CD14-positive monocyte (primary cell): Measurements from ENCODE around the gene FKBP10. TPM values are rescaled to one million over a fixed set of nuclear protein-coding genes. Genes with fewer than 3 reads are reported as not detected.

Source experiments
- DNase-seq, 3 donors: peaks; one replicate each; pipeline ENCODE4 v3.0.0-alpha.2; 2011 to 2022
- H2AFZ ChIP-seq: 2 replicates; pipeline ENCODE4 v1.6.0; 2012; ENCODE audit warnings: mild to moderate bottlenecking, low read depth, low read length, inconsistent platforms; ENCODE audit not compliant: insufficient read depth, poor library complexity, severe bottlenecking
- H3K27ac ChIP-seq, 2 donors: 1 replicate in 1 of 2; 2 replicates in 1 of 2; pipeline ENCODE4 v1.5.1; 2012 to 2013; ENCODE audit warnings: low read length in 2 of 2, control low read depth in 1 of 2, inconsistent platforms in 1 of 2, low read depth in 1 of 2, mild to moderate bottlenecking in 1 of 2
- H3K27me3 ChIP-seq, 2 donors: one replicate each; pipeline versions ENCODE4 v1.6.0 to v1.6.1; 2011 to 2013; ENCODE audit warnings: low read length in 2 of 2; ENCODE audit not compliant: control insufficient read depth in 2 of 2, insufficient read depth in 2 of 2
- H3K36me3 ChIP-seq, 2 donors: replicated peaks in 1 of 2; 1 replicate in 1 of 2; 2 replicates in 1 of 2; pipeline versions ENCODE4 v1.5.1 to v1.6.1; 2012 to 2013; ENCODE audit warnings: low read length in 2 of 2, control low read depth in 1 of 2, inconsistent platforms in 1 of 2, mild to moderate bottlenecking in 1 of 2; ENCODE audit not compliant: insufficient read depth in 2 of 2, control insufficient read depth in 1 of 2
- H3K4me1 ChIP-seq, 2 donors: 1 replicate in 1 of 2; 2 replicates in 1 of 2; pipeline versions ENCODE4 v1.5.1 to v1.6.1; 2012 to 2013; ENCODE audit warnings: low read length in 2 of 2, control low read depth in 1 of 2, inconsistent platforms in 1 of 2, mild to moderate bottlenecking in 1 of 2, moderate library complexity in 1 of 2; ENCODE audit not compliant: insufficient read depth in 2 of 2, control insufficient read depth in 1 of 2
- H3K4me2 ChIP-seq: replicated peaks from 2 replicates; pipeline ENCODE3; 2012; ENCODE audit warnings: low read length, moderate library complexity, mild to moderate bottlenecking; ENCODE audit not compliant: poor library complexity, severe bottlenecking; ENCODE audit errors: extremely low read depth
- H3K4me3 ChIP-seq, 3 experiments: fragments of 200-600 bp in 1 of 3; sonication (generic) in 1 of 3; replicated peaks in 1 of 3; 1 replicate in 2 of 3; 2 replicates in 1 of 3; pipeline ENCODE4 v1.5.1; 2011 to 2013; ENCODE audit warnings: low read length in 3 of 3, mild to moderate bottlenecking in 3 of 3, control low read depth in 2 of 3, low read depth in 2 of 3, inconsistent platforms in 1 of 3, moderate library complexity in 1 of 3
- H3K79me2 ChIP-seq: 2 replicates; pipeline ENCODE4 v1.6.0; 2012; ENCODE audit warnings: mild to moderate bottlenecking, control low read depth, inconsistent platforms, low read length, moderate library complexity; ENCODE audit not compliant: insufficient read depth
- H3K9ac ChIP-seq: 2 replicates; pipeline ENCODE4 v1.6.0; 2017; ENCODE audit warnings: low read length, mild to moderate bottlenecking; ENCODE audit not compliant: insufficient read depth, poor library complexity, severe bottlenecking
- H3K9me3 ChIP-seq, 2 donors: replicated peaks in 1 of 2; 1 replicate in 1 of 2; 2 replicates in 1 of 2; pipeline versions ENCODE4 v1.5.1 to v1.6.1; 2012 to 2013; ENCODE audit warnings: low read length in 2 of 2, control low read depth in 1 of 2; ENCODE audit not compliant: control insufficient read depth in 1 of 2, insufficient read depth in 1 of 2
- H4K20me1 ChIP-seq: 2 replicates; pipeline ENCODE4 v1.6.0; 2012; ENCODE audit warnings: mild to moderate bottlenecking, low read length, control low read depth, moderate library complexity; ENCODE audit not compliant: insufficient read depth
- H3K27ac Mint-ChIP-seq, 7 donors: one replicate each; pipeline ENCODE4 v1.8.0; 2020; ENCODE audit warnings: mild to moderate bottlenecking in 7 of 7, mixed read lengths in 7 of 7, moderate library complexity in 6 of 7, inconsistent platforms in 2 of 7
- H3K27me3 Mint-ChIP-seq, 3 donors: one replicate each; pipeline ENCODE4 v1.8.0; 2021 to 2022; ENCODE audit warnings: low read depth in 3 of 3, mild to moderate bottlenecking in 3 of 3, mixed read lengths in 3 of 3, moderate library complexity in 3 of 3, inconsistent platforms in 1 of 3
- H3K36me3 Mint-ChIP-seq, 2 donors: one replicate each; pipeline ENCODE4 v1.8.0; 2020; ENCODE audit warnings: mixed read lengths in 2 of 2, inconsistent platforms in 1 of 2, mild to moderate bottlenecking in 1 of 2
- H3K4me1 Mint-ChIP-seq: one replicate; pipeline ENCODE4 v1.8.0; 2020; ENCODE audit warnings: mild to moderate bottlenecking, mixed read lengths
- H3K4me3 Mint-ChIP-seq, 2 donors: one replicate each; pipeline ENCODE4 v1.8.0; 2020; ENCODE audit warnings: mild to moderate bottlenecking in 2 of 2, mixed read lengths in 2 of 2, moderate library complexity in 1 of 2
- H3K9me3 Mint-ChIP-seq, 7 donors: one replicate each; pipeline ENCODE4 v1.8.0; 2020 to 2022; ENCODE audit warnings: mixed read lengths in 7 of 7, mild to moderate bottlenecking in 6 of 7, moderate library complexity in 6 of 7, inconsistent platforms in 2 of 7
- CTCF ChIP-seq: fragments of 200-600 bp; IDR thresholded peaks from one replicate; pipeline ENCODE4 v1.8.0; 2022; ENCODE audit warnings: antibody characterized with exemption, mild to moderate bottlenecking
- WGBS: methylation state at CpG from one replicate; pipeline ENCODE4 v1.1.5; 2013; ENCODE audit warnings: missing lambda C conversion rate; ENCODE audit not compliant: insufficient coverage; 5-methylcytosine and 5-hydroxymethylcytosine counted together
- intact Hi-C, 2 donors: fragments of 100-400 bp; cut with micrococcal nuclease; formaldehyde crosslinking; loops; one replicate each; pipeline versions ENCODE4 v1.15.0 to v1.15.1; 2023
- polyA plus RNA-seq, 3 donors: library from polyadenylated mRNA; depleted of rRNA in 1 of 3; unstranded in 2 of 3; stranded (reverse) in 1 of 3; fragments of 300-500 nt in 2 of 3; fragments of >200 nt in 1 of 3; fragmentation: Illumina TruSeq in 2 of 3; gene quantifications; 1 replicate in 2 of 3; 2 replicates in 1 of 3; pipeline ENCODE4 v1.2.3, GENCODE V29; 2012 to 2021

Gene FKBP10
- polyA plus RNA-seq, 3 donors = not detected

DNA sequence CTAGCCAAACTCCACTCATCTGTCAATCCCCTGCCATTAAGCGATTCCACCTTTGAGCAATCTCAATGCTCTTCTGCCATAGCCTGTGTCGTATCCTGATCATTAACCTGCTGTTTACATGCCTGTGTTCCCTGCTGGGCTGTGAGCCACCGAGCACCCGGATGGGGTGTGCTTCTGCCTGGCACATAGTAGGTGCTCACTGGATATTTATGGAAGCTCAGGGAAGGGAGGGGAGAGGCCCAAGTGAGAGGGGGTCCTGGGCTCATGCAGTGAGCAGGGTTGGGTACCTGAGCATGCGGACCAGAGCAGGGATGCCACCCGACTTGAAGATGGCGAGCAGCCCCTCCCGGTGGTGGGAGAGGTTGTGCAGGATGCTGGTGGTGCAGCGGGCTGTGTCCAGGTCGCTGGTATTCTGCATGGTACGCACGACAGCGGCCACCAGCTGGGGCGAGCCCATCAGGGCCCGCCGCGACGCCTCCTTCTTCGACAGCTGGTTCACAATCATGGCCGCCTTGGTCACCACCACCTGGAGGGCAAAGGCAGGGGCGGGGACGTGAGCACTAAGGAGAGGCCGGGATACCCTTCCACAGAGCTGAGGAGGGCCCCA is 44.0 kb upstream of the FKBP10 start:
- Histone ChIP-seq H2AFZ (no peak overlapping the region), H3K4me1 (no peaks in the 10 kb centered on the region), H3K27ac (no peak overlapping the region), H3K4me2 (no peak overlapping the region), H3K36me3 (peaks cover 45 to 87% of the 10 kb centered on the region in 2 donors), H3K27me3 (no peaks in the 10 kb centered on the region), H3K79me2 (no peaks in the 10 kb centered on the region), H3K4me3 (no peak overlapping the region), H4K20me1 (peaks cover 11% of the 10 kb centered on the region), H3K9me3 (no peaks in the 10 kb centered on the region), H3K9ac (no peak overlapping the region)
- intact Hi-C loops = no loop called here
- Mint-ChIP-seq H3K27me3 (peaks cover 0 to 6% (median 4%) of the 10 kb centered on the region in 3 donors), H3K27ac (no peak overlapping the region), H3K4me3 (no peak overlapping the region), H3K36me3 (peaks cover 21 to 32% of the 10 kb centered on the region in 2 donors), H3K4me1 (no peaks in the 10 kb centered on the region), H3K9me3 (peaks cover 0 to 2% (median 0%) of the 10 kb centered on the region in 7 donors)
- DNase-seq = no peak
- 98% methylated on average over 21 of the region's 23 CpGs for WGBS
- no peak for TF ChIP-seq CTCF

DNA sequence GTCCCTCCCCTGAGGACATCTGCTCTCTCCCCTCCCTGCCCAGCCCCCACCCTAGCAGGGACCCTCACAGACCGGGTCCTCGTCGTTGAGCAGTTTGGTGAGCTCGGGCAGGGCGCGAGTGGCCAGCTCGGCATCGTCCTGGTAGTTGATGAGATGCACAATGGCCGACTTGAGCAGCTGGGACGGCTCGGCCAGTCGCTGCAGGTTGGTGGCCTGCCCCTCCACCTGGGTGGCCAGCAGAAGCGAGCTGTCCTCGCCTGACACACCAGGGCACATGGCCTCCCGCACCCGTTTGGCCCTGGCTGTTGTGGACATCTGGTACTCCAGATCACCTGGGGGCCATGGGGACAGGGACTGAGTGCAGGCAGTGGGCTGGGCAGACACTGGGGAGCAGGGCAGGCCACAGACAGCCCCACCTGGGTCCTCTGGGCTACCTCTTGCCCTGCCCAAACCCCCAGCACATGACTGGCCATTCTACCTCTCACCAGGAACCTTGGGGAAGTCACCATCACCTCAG is 43.4 kb upstream of the FKBP10 start:
- WGBS = 95% methylated on average over 16 of the region's 16 CpGs
- H3K27ac Mint-ChIP-seq = no peak overlapping the region

More for the DNA sequence above, 43.4 kb upstream of the FKBP10 start:
- Histone ChIP-seq H3K27me3 (no peaks in the 10 kb centered on the region), H3K4me3 (no peak overlapping the region), H3K27ac (no peak overlapping the region), H3K4me1 (no peaks in the 10 kb centered on the region), H3K4me2 (no peak overlapping the region), H3K79me2 (no peaks in the 10 kb centered on the region), H3K36me3 (peaks cover 41 to 83% of the 10 kb centered on the region in 2 donors), H2AFZ (no peak overlapping the region), H3K9ac (no peak overlapping the region), H3K9me3 (no peaks in the 10 kb centered on the region), H4K20me1 (peaks cover 12% of the 10 kb centered on the region)
- H3K4me3 Mint-ChIP-seq = no peak overlapping the region
- H3K27me3 Mint-ChIP-seq = peaks cover 0 to 6% (median 4%) of the 10 kb centered on the region in 3 donors
- peaks cover 18 to 26% of the 10 kb centered on the region in 2 donors for H3K36me3 Mint-ChIP-seq
- no peak for TF ChIP-seq CTCF
- H3K4me1 Mint-ChIP-seq = no peaks in the 10 kb centered on the region
- H3K9me3 Mint-ChIP-seq = peaks cover 0 to 2% (median 0%) of the 10 kb centered on the region in 7 donors
- intact Hi-C loops = no loop called here
- no peak for DNase-seq
